Measurements from ENCODE around the gene RNASE7.

DNA sequence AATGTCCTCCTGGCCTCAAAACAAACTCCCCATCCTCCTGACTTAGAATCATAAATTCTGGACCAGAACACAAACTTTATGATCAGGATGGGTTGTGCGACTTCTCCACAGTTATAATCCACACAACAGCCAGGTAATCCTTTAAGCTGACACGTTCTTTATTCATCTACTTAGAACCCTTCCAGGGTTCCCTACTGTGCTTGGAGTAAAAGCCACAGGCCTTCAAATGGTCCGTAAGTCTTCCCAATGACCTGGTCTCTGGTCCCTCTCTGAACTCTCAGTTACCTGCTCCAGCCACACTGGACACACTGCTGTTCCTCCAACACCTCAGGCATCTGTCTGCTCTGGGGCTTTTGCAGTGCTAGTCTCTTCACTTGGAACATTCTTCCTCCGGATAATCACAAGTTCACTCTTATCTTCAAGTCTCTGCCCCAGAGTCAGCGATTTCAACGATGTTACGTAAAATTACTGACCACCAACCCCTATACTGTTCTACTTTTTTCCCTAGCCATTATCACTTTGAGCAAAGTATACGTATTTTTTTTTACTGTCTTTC is 1.7 kb upstream of the RNASE7 start:
- TF ChIP-seq ZNF274 (IDR thresholded peaks at IDR 0.05; ENCODE audit: low read length), result no peak
- TF ChIP-seq ZNF274 (tag by site-specific recombination; IDR thresholded peaks at IDR 0.05; ENCODE audit: borderline replicate concordance), result no peak
- no peak for TF ChIP-seq CTCF (tag by site-specific recombination; IDR thresholded peaks at IDR 0.05)
- TF ChIP-seq ZNF501 (tag by site-specific recombination; IDR thresholded peaks at IDR 0.05), result no peak
- TF ChIP-seq, protein P1, sequence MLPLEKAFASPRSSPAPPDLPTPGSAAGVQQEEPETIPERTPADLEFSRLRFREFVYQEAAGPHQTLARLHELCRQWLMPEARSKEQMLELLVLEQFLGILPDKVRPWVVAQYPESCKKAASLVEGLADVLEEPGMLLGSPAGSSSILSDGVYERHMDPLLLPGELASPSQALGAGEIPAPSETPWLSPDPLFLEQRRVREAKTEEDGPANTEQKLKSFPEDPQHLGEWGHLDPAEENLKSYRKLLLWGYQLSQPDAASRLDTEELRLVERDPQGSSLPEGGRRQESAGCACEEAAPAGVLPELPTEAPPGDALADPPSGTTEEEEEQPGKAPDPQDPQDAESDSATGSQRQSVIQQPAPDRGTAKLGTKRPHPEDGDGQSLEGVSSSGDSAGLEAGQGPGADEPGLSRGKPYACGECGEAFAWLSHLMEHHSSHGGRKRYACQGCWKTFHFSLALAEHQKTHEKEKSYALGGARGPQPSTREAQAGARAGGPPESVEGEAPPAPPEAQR (tag by site-specific recombination; IDR thresholded peaks at IDR 0.05), result no peak
- no peak for TF ChIP-seq ZNF174 (tag by site-specific recombination; IDR thresholded peaks at IDR 0.05)
- TF ChIP-seq, protein P2, sequence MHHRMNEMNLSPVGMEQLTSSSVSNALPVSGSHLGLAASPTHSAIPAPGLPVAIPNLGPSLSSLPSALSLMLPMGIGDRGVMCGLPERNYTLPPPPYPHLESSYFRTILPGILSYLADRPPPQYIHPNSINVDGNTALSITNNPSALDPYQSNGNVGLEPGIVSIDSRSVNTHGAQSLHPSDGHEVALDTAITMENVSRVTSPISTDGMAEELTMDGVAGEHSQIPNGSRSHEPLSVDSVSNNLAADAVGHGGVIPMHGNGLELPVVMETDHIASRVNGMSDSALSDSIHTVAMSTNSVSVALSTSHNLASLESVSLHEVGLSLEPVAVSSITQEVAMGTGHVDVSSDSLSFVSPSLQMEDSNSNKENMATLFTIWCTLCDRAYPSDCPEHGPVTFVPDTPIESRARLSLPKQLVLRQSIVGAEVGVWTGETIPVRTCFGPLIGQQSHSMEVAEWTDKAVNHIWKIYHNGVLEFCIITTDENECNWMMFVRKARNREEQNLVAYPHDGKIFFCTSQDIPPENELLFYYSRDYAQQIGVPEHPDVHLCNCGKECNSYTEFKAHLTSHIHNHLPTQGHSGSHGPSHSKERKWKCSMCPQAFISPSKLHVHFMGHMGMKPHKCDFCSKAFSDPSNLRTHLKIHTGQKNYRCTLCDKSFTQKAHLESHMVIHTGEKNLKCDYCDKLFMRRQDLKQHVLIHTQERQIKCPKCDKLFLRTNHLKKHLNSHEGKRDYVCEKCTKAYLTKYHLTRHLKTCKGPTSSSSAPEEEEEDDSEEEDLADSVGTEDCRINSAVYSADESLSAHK (tag by site-specific recombination; IDR thresholded peaks at IDR 0.05), result no peak
- TF ChIP-seq ZNF707 (tag by site-specific recombination; IDR thresholded peaks at IDR 0.05), result no peak
- TF ChIP-seq KLF1 (tag by site-specific recombination; IDR thresholded peaks at IDR 0.05), result no peak
- no peak for TF ChIP-seq ZNF146 (tag by site-specific recombination; IDR thresholded peaks at IDR 0.05)
- no peak for TF ChIP-seq YY1 (tag by site-specific recombination; IDR thresholded peaks at IDR 0.05)

Measured in HEK293 (cell line).